Liver (tissue), 3 donors: ENCODE results near the gene ATP5MG.

Experiments used
- CTCF ChIP-seq: fragments of 150-350 bp; IDR thresholded peaks from 2 replicates; pipeline ENCODE4 v1.5.1; 2017; ENCODE audit warnings: improper control_type of control experiment, low read depth, low read length; ENCODE audit not compliant: missing input control
- HNF4A ChIP-seq, 2 donors: conservative IDR thresholded peaks; 2 replicates each; pipeline ENCODE4 v1.6.1; 2016; ENCODE audit warnings: antibody characterized with exemption in 2 of 2, mild to moderate bottlenecking in 2 of 2
- JUND ChIP-seq, 2 donors: IDR thresholded peaks; 2 replicates each; pipeline ENCODE4 v1.6.1; 2016; ENCODE audit warnings: antibody characterized with exemption in 2 of 2
- MAX ChIP-seq: IDR thresholded peaks from 2 replicates; pipeline ENCODE4 v1.6.1; 2016; ENCODE audit warnings: antibody characterized with exemption
- NR2F2 ChIP-seq: IDR thresholded peaks from 2 replicates; pipeline ENCODE4 v1.6.1; 2016; ENCODE audit warnings: antibody characterized with exemption
- RAD21 ChIP-seq, 2 donors: IDR thresholded peaks; 2 replicates each; pipeline ENCODE4 v1.6.1; 2016; ENCODE audit warnings: antibody characterized with exemption in 2 of 2, mild to moderate bottlenecking in 2 of 2
- REST ChIP-seq: IDR thresholded peaks from 2 replicates; pipeline ENCODE4 v1.6.1; 2016; ENCODE audit warnings: antibody characterized with exemption, mild to moderate bottlenecking
- SP1 ChIP-seq: IDR thresholded peaks from 2 replicates; pipeline ENCODE4 v1.6.1; 2018; ENCODE audit warnings: antibody characterized with exemption, mild to moderate bottlenecking
- YY1 ChIP-seq: IDR thresholded peaks from 2 replicates; pipeline ENCODE4 v1.6.1; 2016; ENCODE audit warnings: antibody characterized with exemption, mild to moderate bottlenecking
- donor health status: healthy.
- donor health status: healthy.

- TF ChIP-seq CTCF = no peak
- TF ChIP-seq NR2F2 = no peak
- TF ChIP-seq MAX = no peak
- TF ChIP-seq HNF4A (conservative IDR thresholded peaks at IDR 0.05) = no peak
- no peak for TF ChIP-seq YY1
- TF ChIP-seq JUND (IDR thresholded peaks at IDR 0.05) = no peak
- no peak for TF ChIP-seq REST
- no peak for TF ChIP-seq RAD21 (IDR thresholded peaks at IDR 0.05)
- TF ChIP-seq SP1 = no peak
Observed at GRCh38 chr11:118436639-118437207, 35.3 kb downstream of the ATP5MG start.
